Parietal lobe (tissue), 1 donor: ENCODE data around the gene PWWP2A. TPM values are rescaled to one million over a fixed set of nuclear protein-coding genes. Genes with fewer than 3 reads are reported as not detected.

ENCODE experiments used
- total RNA-seq: library from RNA; depleted of rRNA; stranded (reverse); fragments of >200 nt; gene quantifications from one replicate; pipeline ENCODE4 v1.2.3, GENCODE V29; 2014

The PWWP2A gene
- 56.7 TPM for total RNA-seq

GRCh38 chr5:160119142-160119904, at the start of gene PWWP2A:
PWWP2A (minus strand) TSS chr5:160119450; CDS start chr5:160119388, 62 bp downstream.

Other genes with a start within 250 kb of the PWWP2A start
- gene ADRA1B, start 203.0 kb downstream of the PWWP2A start, total RNA-seq, result 1.3 TPM
- 34.4 TPM for gene TTC1, start 110.3 kb downstream of the PWWP2A start, total RNA-seq
- gene FABP6, start 110.1 kb upstream of the PWWP2A start, total RNA-seq, result 2.8 TPM
- 4.4 TPM for gene CCNJL, start 193.1 kb upstream of the PWWP2A start, total RNA-seq